Right lobe of liver (tissue), 4 donors: ENCODE data around the gene ARHGAP15.

Source experiments
- CTCF ChIP-seq, 4 donors: fragments of 200-600 bp in 3 of 4; fragments of 450-650 bp in 1 of 4; IDR thresholded peaks; one replicate each; pipeline versions ENCODE4 v1.5.1 to v1.8.0; 2016 to 2022; ENCODE audit warnings: antibody characterized with exemption in 4 of 4, mild to moderate bottlenecking in 2 of 4
- POLR2A ChIP-seq: fragments of 450-650 bp; IDR thresholded peaks from one replicate; pipeline ENCODE4 v1.6.1; 2017; ENCODE audit warnings: antibody characterized with exemption, mild to moderate bottlenecking
- donor health status: DM: no; HTN: no; CAD: no.
- donor health status: DM: no; HTN: no; CAD: no.
- donor health status: DM: no; HTN: yes; CAD: no.

GRCh38 chr2:143334837-143335236 lies 205.6 kb downstream of the ARHGAP15 start:
- TF ChIP-seq CTCF (IDR thresholded peaks at IDR 0.05): no peak
- TF ChIP-seq POLR2A: no peak
